Measurements from ENCODE around the gene ROBO4. TPM values are rescaled to one million over a fixed set of nuclear protein-coding genes. Genes with fewer than 3 reads are reported as not detected.

The ROBO4 gene
- total RNA-seq, 3 donors from 2014 or later = 4.8 to 8.4 (median 7.9) TPM

- Histone ChIP-seq H3K9me3 (no peaks in the 10 kb centered on the region), H3K36me3 (ENCODE audit: low read depth) (no peaks in the 10 kb centered on the region), H3K4me1 (ENCODE audit: low read depth) (peaks cover 17% of the 10 kb centered on the region), H3K4me3 (no peak overlapping the region)
- intact Hi-C loops (cut with DNase I, micrococcal nuclease) = no loop called here
- ATAC-seq (no peak), DNase-seq (no peak)
- no peak for TF ChIP-seq CTCF (IDR thresholded peaks at IDR 0.05)
These were observed 55.8 kb downstream of the ROBO4 start for GRCh38 chr11:124841840-124842239.

- H3K9me3 ChIP-seq = no peaks in the 10 kb centered on the region
These were observed 56.5 kb downstream of the ROBO4 start for GRCh38 chr11:124841201-124841600.

GRCh38 chr11:124840666-124841065 lies 57.0 kb downstream of the ROBO4 start:
- ATAC-seq = no peak
- intact Hi-C loops (cut with DNase I, micrococcal nuclease) = no loop called here

More at GRCh38 chr11:124841201-124841600, 56.5 kb downstream of the ROBO4 start:
- no peak for ATAC-seq
- DNase-seq = no peak
- intact Hi-C loops (cut with DNase I, micrococcal nuclease) = no loop called here
- no peak for TF ChIP-seq CTCF (IDR thresholded peaks at IDR 0.05)
- Histone ChIP-seq H3K36me3 (ENCODE audit: low read depth) (no peaks in the 10 kb centered on the region), H3K4me3 (no peak overlapping the region), H3K4me1 (ENCODE audit: low read depth) (peaks cover 17% of the 10 kb centered on the region)

GRCh38 chr11:124839972-124840621 lies 57.6 kb downstream of the ROBO4 start:
- Histone ChIP-seq H3K4me1 (ENCODE audit: low read depth) (peaks cover 17% of the 10 kb centered on the region), H3K9me3 (no peaks in the 10 kb centered on the region), H3K4me3 (no peak overlapping the region), H3K36me3 (ENCODE audit: low read depth) (no peaks in the 10 kb centered on the region)
- intact Hi-C loops (cut with DNase I, micrococcal nuclease) = loop anchor here in 1 of 2 donors (5.0 kb wide), 1 partner anchor 173 kb away; no protein-coding TSS in a partner anchor
- DNase-seq = no peak
- ATAC-seq = no peak
- TF ChIP-seq CTCF (IDR thresholded peaks at IDR 0.05) = no peak

More at GRCh38 chr11:124840666-124841065, 57.0 kb downstream of the ROBO4 start:
- DNase-seq = no peak
- Histone ChIP-seq H3K4me1 (ENCODE audit: low read depth) (peaks cover 17% of the 10 kb centered on the region), H3K4me3 (no peak overlapping the region), H3K36me3 (ENCODE audit: low read depth) (no peaks in the 10 kb centered on the region), H3K9me3 (no peaks in the 10 kb centered on the region)
- no peak for TF ChIP-seq CTCF (IDR thresholded peaks at IDR 0.05)

GRCh38 chr11:124839128-124839971 lies 58.3 kb downstream of the ROBO4 start:
- H3K4me3 ChIP-seq = no peak overlapping the region
- intact Hi-C loops (cut with DNase I, micrococcal nuclease) = loop anchor here in 1 of 2 donors (5.0 kb wide), 1 partner anchor 172 kb away; no protein-coding TSS in a partner anchor
- no peak for ATAC-seq

More at GRCh38 chr11:124839128-124839971, 58.3 kb downstream of the ROBO4 start:
- TF ChIP-seq CTCF (IDR thresholded peaks at IDR 0.05) = no peak
- no peaks in the 10 kb centered on the region for H3K9me3 ChIP-seq
- peak in 1 of 3 donors; percentile 23 for DNase-seq
- H3K4me1 ChIP-seq (ENCODE audit: low read depth) = peaks cover 17% of the 10 kb centered on the region
- H3K36me3 ChIP-seq (ENCODE audit: low read depth) = no peaks in the 10 kb centered on the region
